GM12892 (cell line): ENCODE data around the gene SPEG.

Experiments
- POLR2A ChIP-seq: IDR thresholded peaks from 2 replicates; pipeline ENCODE4 v1.6.1; 2011; ENCODE audit warnings: low read depth, low read length, control low read depth
- POLR2AphosphoS5 ChIP-seq: IDR thresholded peaks from 2 replicates; pipeline ENCODE4 v1.6.1; 2011; ENCODE audit warnings: low read depth, low read length, control low read depth
- TAF1 ChIP-seq: IDR thresholded peaks from 2 replicates; pipeline ENCODE4 v1.6.1; 2011; ENCODE audit warnings: low read depth, mild to moderate bottlenecking, control low read depth, low read length, borderline replicate concordance

GRCh38 chr2:219426068-219426443, 8.6 kb upstream of the SPEG start:
- no peak for TF ChIP-seq POLR2AphosphoS5
- no peak for TF ChIP-seq TAF1
- TF ChIP-seq POLR2A: no peak
